ENCODE data around the gene NDUFA5.

Gene NDUFA5

GRCh38 chr7:123557398-123558288 is at the start of gene NDUFA5:
Gene NDUFA5 (minus strand): TSS chr7:123557818. CDS start chr7:123557795, 23 bp downstream.
- peaks cover 0 to 4% of the 10 kb centered on the region in 2 donors for H3K9me3 Mint-ChIP-seq
- peaks cover 7 to 12% of the 10 kb centered on the region in 2 donors for H3K36me3 Mint-ChIP-seq
- H3K27ac Mint-ChIP-seq, result no peak within 1 kb of the TSS
- peaks cover 6 to 15% of the 10 kb centered on the region in 2 donors for H3K27me3 Mint-ChIP-seq
- peak; percentile 97 for DNase-seq
- ATAC-seq (replicated peaks), result peak; percentile 99
- peaks cover 14 to 19% of the 10 kb centered on the region in 2 donors for H3K4me1 Mint-ChIP-seq
- H3K4me3 Mint-ChIP-seq, result no peak within 1 kb of the TSS

DNA sequence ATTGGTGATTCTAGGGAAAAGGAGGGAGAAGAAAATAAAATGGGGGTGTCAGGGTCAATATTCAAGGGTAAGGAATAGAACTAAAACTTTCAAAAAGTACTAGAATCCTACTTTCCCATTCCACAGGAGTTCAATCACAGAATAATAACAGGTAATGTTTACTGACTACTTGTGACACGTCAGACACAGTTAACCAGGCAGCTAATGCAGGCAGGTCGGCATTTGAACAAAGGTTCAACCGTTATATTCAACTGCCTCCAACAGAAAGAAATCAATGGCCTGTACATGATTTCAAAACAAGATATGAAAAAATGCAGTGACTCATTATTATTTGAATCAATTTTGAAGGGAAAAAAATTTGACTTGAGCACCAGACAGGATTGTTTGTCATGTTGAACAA is 47.1 kb upstream of the NDUFA5 start:
- DNase-seq, result no peak
- peaks cover 11 to 22% of the 10 kb centered on the region in 2 donors for H3K27me3 Mint-ChIP-seq
- H3K9me3 Mint-ChIP-seq, result no peaks in the 10 kb centered on the region
- no peak for ATAC-seq (replicated peaks)
- H3K27ac Mint-ChIP-seq, result no peak overlapping the region
- no peaks in the 10 kb centered on the region for H3K36me3 Mint-ChIP-seq
- no peak overlapping the region for H3K4me3 Mint-ChIP-seq
- H3K4me1 Mint-ChIP-seq, result no peaks in the 10 kb centered on the region

DNA sequence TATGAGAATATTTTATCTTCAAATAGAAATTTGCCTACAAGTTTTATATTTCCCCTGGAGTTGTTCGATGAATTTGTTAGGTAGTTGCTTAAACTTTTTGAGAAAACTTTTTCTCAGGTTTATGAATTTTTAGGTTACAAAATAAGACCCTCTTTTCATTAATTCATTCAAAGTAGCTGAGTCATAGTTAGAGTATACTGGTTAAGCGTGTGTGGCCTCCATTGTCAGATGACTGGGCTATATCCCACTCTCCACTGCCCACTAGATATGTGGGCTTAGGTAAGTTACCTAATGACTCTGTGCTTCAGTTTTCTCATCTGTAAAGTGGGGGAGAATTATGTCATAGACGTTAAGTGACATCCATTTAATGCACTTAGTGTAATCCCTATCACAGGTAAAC is 45.0 kb upstream of the NDUFA5 start:
- DNase-seq, result no peak
- Mint-ChIP-seq H3K27ac (no peak overlapping the region), H3K9me3 (no peaks in the 10 kb centered on the region), H3K4me1 (no peaks in the 10 kb centered on the region), H3K36me3 (no peaks in the 10 kb centered on the region), H3K4me3 (no peak overlapping the region), H3K27me3 (peaks cover 8 to 14% of the 10 kb centered on the region in 2 donors)
- no peak for ATAC-seq (replicated peaks)

DNA sequence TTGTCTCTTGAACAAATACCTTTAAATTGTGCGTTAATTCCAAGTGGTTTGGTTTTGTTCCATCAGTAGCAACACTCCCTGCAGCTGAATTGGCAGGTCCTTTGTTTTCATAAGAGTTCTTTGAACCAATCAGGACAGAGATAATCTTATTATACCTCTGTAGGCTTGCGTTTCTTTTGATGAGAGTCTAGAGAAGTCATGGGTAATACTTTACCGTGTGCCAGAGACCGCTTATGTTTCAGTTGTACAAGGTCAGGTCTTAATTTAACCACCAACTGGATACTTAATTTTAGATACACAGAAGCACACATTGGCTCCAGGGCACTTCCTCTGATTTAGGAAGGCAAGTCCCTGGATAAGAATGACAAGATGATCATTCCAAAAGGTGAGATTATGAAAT is 43.9 kb upstream of the NDUFA5 start, which contains the start of gene ASB15:
TSS of gene ASB15 (plus strand) at position 292 of the 400 bp plus-strand sequence. CDS start 12,682 bp downstream, outside the sequence.
- ATAC-seq (replicated peaks) (no peak), DNase-seq (no peak)
- no peak within 1 kb of the TSS for H3K4me3 Mint-ChIP-seq
- H3K27me3 Mint-ChIP-seq, result peaks cover 9 to 14% of the 10 kb centered on the region in 2 donors
- no peaks in the 10 kb centered on the region for H3K4me1 Mint-ChIP-seq
- no peaks in the 10 kb centered on the region for H3K36me3 Mint-ChIP-seq
- H3K27ac Mint-ChIP-seq, result no peak within 1 kb of the TSS
- H3K9me3 Mint-ChIP-seq, result no peaks in the 10 kb centered on the region

DNA sequence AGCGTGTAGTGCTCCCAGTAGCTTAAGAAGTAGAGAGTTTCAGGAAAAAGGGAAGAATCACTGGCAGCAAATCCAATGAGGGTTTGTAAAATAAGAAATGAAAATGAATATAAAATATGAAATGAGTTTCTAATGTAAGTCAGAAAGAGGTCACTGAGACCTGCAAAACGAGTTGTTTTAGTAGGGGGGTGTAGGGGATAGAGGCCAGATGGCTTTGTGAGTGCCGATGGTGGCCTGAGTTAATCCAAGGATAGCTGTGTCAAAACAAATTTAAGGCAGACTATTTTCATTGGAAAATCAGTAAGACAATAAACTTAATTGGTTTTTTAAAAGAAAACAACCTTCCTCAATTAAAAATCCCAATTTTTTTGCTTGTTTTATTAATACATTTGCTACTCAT is 43.3 kb upstream of the NDUFA5 start:
- H3K4me3 Mint-ChIP-seq, result no peak overlapping the region

DNA sequence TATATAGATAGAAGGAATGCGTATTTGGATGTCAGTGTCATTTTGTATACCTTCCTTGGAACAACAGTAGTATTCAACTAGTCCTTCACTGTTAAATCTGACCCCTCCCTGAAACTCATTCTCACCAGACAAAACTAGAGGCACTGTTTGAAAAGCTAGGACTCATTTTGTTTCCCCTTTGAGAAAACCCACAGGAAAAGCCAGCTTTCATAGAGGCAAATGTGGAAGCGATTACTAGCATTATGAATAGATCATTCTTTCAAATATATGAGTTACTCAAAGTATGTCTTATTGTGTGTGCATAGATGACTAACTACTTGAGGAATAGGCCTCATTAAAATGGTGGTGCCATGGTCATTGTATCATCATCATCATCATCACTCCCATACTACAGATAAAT is 42.1 kb upstream of the NDUFA5 start:
- Mint-ChIP-seq H3K4me3 (no peak overlapping the region), H3K4me1 (no peaks in the 10 kb centered on the region), H3K36me3 (no peaks in the 10 kb centered on the region), H3K27ac (no peak overlapping the region), H3K9me3 (no peaks in the 10 kb centered on the region), H3K27me3 (peaks cover 14 to 18% of the 10 kb centered on the region in 2 donors)
- ATAC-seq (replicated peaks) (no peak), DNase-seq (no peak)

More for the DNA sequence above, 43.3 kb upstream of the NDUFA5 start:
- Mint-ChIP-seq H3K9me3 (no peaks in the 10 kb centered on the region), H3K36me3 (no peaks in the 10 kb centered on the region), H3K27ac (no peak overlapping the region), H3K27me3 (peaks cover 9 to 14% of the 10 kb centered on the region in 2 donors), H3K4me1 (no peaks in the 10 kb centered on the region)
- ATAC-seq (replicated peaks), result no peak
- DNase-seq, result no peak

DNA sequence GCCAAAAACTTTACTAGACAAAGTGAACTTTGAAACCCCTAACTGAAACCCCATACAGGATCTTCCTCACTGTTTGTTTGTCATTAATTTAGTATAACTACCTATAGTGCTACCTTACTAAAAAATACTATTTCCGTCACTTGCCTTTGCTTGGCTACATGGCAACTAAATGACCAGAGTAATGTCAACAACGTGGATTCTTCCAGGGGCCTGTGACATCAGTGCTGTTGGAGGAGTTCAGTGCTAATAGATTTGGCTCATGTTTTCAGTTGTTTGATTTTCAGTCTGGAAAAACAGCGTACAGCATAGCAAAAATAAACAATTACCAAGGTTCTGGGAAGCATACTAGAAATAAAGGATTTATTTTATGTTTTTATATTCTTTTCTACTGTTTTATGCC is 41.0 kb upstream of the NDUFA5 start:
- H3K4me1 Mint-ChIP-seq, result no peaks in the 10 kb centered on the region
- H3K4me3 Mint-ChIP-seq, result no peak overlapping the region
- no peak overlapping the region for H3K27ac Mint-ChIP-seq
- DNase-seq (no peak), ATAC-seq (replicated peaks) (no peak)
- no peaks in the 10 kb centered on the region for H3K9me3 Mint-ChIP-seq
- H3K36me3 Mint-ChIP-seq, result no peaks in the 10 kb centered on the region
- H3K27me3 Mint-ChIP-seq, result peaks cover 18 to 22% of the 10 kb centered on the region in 2 donors

DNA sequence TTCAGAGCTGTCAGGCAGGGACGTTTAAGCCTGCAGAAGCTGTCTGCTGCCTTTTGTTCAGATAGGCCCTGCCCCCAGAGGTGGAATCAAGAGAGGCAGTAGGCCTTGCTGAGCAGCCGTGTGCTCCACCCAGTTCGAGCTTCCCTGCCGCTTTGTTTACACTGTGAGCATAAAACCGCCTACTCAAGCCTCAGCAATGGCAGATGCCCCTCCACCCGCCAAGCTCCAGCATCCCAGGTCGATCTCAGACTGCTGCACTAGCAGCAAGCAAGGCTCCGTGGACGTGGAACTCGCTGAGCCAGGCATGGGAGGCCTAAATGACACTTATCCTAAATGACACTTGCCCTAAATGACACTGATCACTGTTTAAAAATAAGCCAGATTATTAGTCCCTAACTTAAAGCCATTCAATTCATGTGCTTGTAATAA is 37.2 kb upstream of the NDUFA5 start:
- Mint-ChIP-seq H3K4me1 (no peaks in the 10 kb centered on the region), H3K9me3 (no peaks in the 10 kb centered on the region), H3K27me3 (peaks cover 41 to 45% of the 10 kb centered on the region in 2 donors), H3K27ac (no peak overlapping the region), H3K4me3 (no peak overlapping the region), H3K36me3 (no peaks in the 10 kb centered on the region)
- no peak for DNase-seq
- no peak for ATAC-seq (replicated peaks)

DNA sequence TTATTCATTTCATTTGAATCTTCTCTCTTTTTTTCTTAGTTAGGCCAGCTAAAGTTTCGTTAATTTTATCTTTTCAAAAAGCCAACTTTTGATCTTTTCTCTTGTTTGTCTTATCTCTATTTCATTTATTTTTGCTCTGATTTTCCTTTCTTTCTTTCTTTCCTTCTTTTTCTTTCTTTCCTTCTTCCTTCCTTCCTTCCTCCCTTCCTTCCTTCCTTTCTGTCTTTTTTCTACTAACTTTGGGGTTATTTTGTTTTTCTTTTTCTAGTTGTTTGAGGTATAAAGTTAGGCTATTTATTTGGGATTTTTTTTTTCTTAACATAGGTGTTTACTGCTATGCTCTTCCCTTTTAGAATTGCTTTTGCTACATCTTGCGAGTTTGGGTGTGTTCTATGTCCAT is 30.8 kb upstream of the NDUFA5 start:
- Mint-ChIP-seq H3K4me1 (no peaks in the 10 kb centered on the region), H3K4me3 (no peak overlapping the region), H3K27ac (no peak overlapping the region), H3K27me3 (peaks cover 26 to 46% of the 10 kb centered on the region in 2 donors), H3K9me3 (no peaks in the 10 kb centered on the region), H3K36me3 (no peaks in the 10 kb centered on the region)
- DNase-seq (no peak), ATAC-seq (replicated peaks) (no peak)

DNA sequence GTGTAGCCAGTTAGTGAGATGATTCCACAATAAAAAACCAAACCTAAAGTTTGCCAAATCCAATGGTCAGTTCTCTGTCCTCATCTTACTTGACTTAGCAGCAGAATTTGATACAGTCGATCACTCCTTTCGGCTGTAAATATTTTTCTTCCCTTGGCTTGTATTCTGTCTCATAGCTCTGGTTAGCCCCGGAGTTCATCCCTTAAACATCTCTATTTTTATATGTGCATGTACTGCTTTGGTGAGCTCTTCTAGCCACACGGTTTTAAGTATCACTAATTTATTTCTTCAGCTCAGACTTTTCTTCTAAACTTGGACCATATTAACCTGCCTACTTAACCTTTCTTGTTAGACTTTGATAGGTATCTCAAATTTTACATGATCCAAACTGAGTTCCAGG is 26.2 kb upstream of the NDUFA5 start:
- H3K27ac Mint-ChIP-seq, result no peak overlapping the region
- no peak overlapping the region for H3K4me3 Mint-ChIP-seq
- H3K36me3 Mint-ChIP-seq, result no peaks in the 10 kb centered on the region
- H3K4me1 Mint-ChIP-seq, result no peaks in the 10 kb centered on the region
- DNase-seq, result no peak
- peaks cover 14 to 32% of the 10 kb centered on the region in 2 donors for H3K27me3 Mint-ChIP-seq
- no peaks in the 10 kb centered on the region for H3K9me3 Mint-ChIP-seq
- no peak for ATAC-seq (replicated peaks)

- DNase-seq (no peak), ATAC-seq (replicated peaks) (no peak)
- Mint-ChIP-seq H3K9me3 (no peaks in the 10 kb centered on the region), H3K4me3 (no peak overlapping the region), H3K27ac (no peak overlapping the region), H3K27me3 (peaks cover 20 to 31% of the 10 kb centered on the region in 2 donors), H3K4me1 (no peaks in the 10 kb centered on the region), H3K36me3 (no peaks in the 10 kb centered on the region)
Observed at GRCh38 chr7:123581162-123581459, 23.5 kb upstream of the NDUFA5 start.

DNA sequence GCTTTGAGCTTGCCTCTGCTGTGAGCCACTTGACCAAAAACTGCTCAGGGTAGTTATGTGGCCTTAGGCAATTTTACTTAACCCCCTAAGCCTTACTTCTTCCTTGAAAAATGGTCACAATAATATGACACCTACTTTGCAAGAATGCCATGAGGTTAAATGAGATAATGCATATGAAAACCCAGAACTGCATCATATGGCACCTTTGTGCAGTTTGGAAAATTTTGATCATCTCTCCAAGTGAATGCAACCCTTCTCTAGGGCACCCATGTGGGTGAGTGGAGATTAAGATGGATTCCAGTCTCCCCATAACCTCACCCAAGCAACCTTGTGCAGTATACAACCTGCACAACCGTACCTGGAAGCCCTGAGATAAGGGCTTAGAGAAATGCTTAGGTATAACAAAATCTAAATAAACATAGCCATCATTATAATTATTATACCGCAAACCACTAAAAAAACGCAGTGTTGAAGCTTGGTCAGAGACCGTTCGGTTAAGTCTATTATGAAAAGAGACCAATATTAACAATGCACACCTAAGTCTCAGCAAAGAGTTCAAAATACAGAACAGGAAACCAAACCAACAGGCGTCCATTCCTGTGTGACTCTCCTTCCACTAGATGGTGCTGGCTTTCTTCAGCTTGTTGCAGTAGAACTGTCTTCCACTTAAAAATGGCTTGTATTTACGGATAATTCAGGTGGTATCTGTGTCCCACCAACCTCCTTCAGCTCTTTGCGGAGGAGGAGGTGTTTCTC is 23.0 kb upstream of the NDUFA5 start:
- peak in 1 of 2 donors; percentile 48 for ATAC-seq (replicated peaks)
- no peaks in the 10 kb centered on the region for H3K36me3 Mint-ChIP-seq

GRCh38 chr7:123579416-123579815 is 21.8 kb upstream of the NDUFA5 start:
- no peak for DNase-seq
- Mint-ChIP-seq H3K36me3 (no peaks in the 10 kb centered on the region), H3K27me3 (peaks cover 20 to 44% of the 10 kb centered on the region in 2 donors)

More for the DNA sequence above, 23.0 kb upstream of the NDUFA5 start:
- no peak for DNase-seq
- no peak overlapping the region for H3K4me3 Mint-ChIP-seq
- no peak overlapping the region for H3K27ac Mint-ChIP-seq
- peaks cover 20 to 35% of the 10 kb centered on the region in 2 donors for H3K27me3 Mint-ChIP-seq
- H3K4me1 Mint-ChIP-seq, result no peaks in the 10 kb centered on the region
- no peaks in the 10 kb centered on the region for H3K9me3 Mint-ChIP-seq

GRCh38 chr7:123573896-123574467 is 16.4 kb upstream of the NDUFA5 start:
- H3K4me1 Mint-ChIP-seq, result peaks cover 8 to 12% of the 10 kb centered on the region in 2 donors
- H3K27ac Mint-ChIP-seq, result no peak overlapping the region
- DNase-seq, result no peak
- peaks cover 7 to 36% of the 10 kb centered on the region in 2 donors for H3K27me3 Mint-ChIP-seq
- H3K4me3 Mint-ChIP-seq, result no peak overlapping the region
- no peaks in the 10 kb centered on the region for H3K9me3 Mint-ChIP-seq
- ATAC-seq (replicated peaks), result no peak
- no peaks in the 10 kb centered on the region for H3K36me3 Mint-ChIP-seq

More at GRCh38 chr7:123579416-123579815, 21.8 kb upstream of the NDUFA5 start:
- no peaks in the 10 kb centered on the region for H3K4me1 Mint-ChIP-seq
- no peaks in the 10 kb centered on the region for H3K9me3 Mint-ChIP-seq
- no peak overlapping the region for H3K27ac Mint-ChIP-seq
- no peak for ATAC-seq (replicated peaks)
- no peak overlapping the region for H3K4me3 Mint-ChIP-seq
